Left lung (tissue), 10 donors: ENCODE results near the gene MORC3. TPM values are rescaled to one million over a fixed set of nuclear protein-coding genes. Genes with fewer than 3 reads are reported as not detected.
A peak's percentile ranks its signal among the peaks of the same experiment; 100 is the strongest.

Source experiments
- ATAC-seq: fragments of 200-7000 bp; cut with Tn5 transposase; one replicate; pipeline ENCODE4 v1.9.1; 2020; ENCODE audit warnings: moderate library complexity
- DNase-seq, 4 donors: peaks; one replicate each; pipeline ENCODE4 v3.0.0-alpha.2; 2013 to 2020
- H3K27ac ChIP-seq, 2 donors: fragments of 200-600 bp; sonication (generic) in 1 of 2; one replicate each; pipeline versions ENCODE4 v1.5.0 to v1.8.0; 2020 to 2021
- H3K27me3 ChIP-seq, 2 donors: fragments of 200-600 bp; sonication (generic) in 1 of 2; one replicate each; pipeline versions ENCODE4 v1.5.0 to v1.8.0; 2020 to 2021
- H3K36me3 ChIP-seq, 2 donors: fragments of 200-600 bp; sonication (generic) in 1 of 2; one replicate each; pipeline versions ENCODE4 v1.5.0 to v1.8.0; 2020 to 2021
- H3K4me1 ChIP-seq, 2 donors: fragments of 200-600 bp; one replicate each; pipeline ENCODE4 v1.8.0; 2021
- H3K4me3 ChIP-seq, 2 donors: fragments of 200-600 bp; sonication (generic) in 1 of 2; one replicate each; pipeline versions ENCODE4 v1.5.0 to v1.8.0; 2020 to 2021; ENCODE audit warnings: mild to moderate bottlenecking in 1 of 2
- H3K9me3 ChIP-seq, 2 donors: fragments of 200-600 bp; sonication (generic) in 1 of 2; one replicate each; pipeline versions ENCODE4 v1.5.0 to v1.8.0; 2020 to 2021
- intact Hi-C, 2 donors: fragments of 100-400 bp; cut with DNase I; formaldehyde crosslinking; loops; one replicate each; pipeline versions ENCODE4 v1.11.2 to v1.14.2; 2022
- polyA plus RNA-seq, 6 donors: library from polyadenylated mRNA; unstranded; fragments of 120-200 nt; gene quantifications; one replicate each; pipeline ENCODE4 v1.2.1, GENCODE V29; 2013; ENCODE audit not compliant: insufficient read length in 6 of 6
- total RNA-seq, 2 donors: library from RNA; stranded (reverse); fragmentation: NEBNext Ultra II Directional; extraction: Animal tissue kit (Norgen Biotek cat#: 25700); gene quantifications; one replicate each; pipeline ENCODE4 v1.2.1, GENCODE V29; 2021
- TF ChIP-seq, protein P1 (sequence below), 2 donors: fragments of 200-600 bp; sonication (generic) in 1 of 2; IDR thresholded peaks; one replicate each; pipeline versions ENCODE4 v1.5.0 to v1.8.0; 2021; ENCODE audit warnings: antibody characterized with exemption in 2 of 2
- donor health status: DM: no; HTN: yes; CAD: no.
- donor health status: DM: no; HTN: no; CAD: no.

MORC3 gene
- total and polyA plus RNA-seq, 8 donors = 25.6 to 61.4 (median 48.1) TPM

GRCh38 chr21:36344931-36345330, 24.9 kb downstream of the MORC3 start:
- peaks cover 0 to 100% of the 10 kb centered on the region in 2 donors for H3K36me3 ChIP-seq
- ATAC-seq (no peak), DNase-seq (no peak)
- H3K4me1 ChIP-seq = no peaks in the 10 kb centered on the region
- TF ChIP-seq, protein P1, sequence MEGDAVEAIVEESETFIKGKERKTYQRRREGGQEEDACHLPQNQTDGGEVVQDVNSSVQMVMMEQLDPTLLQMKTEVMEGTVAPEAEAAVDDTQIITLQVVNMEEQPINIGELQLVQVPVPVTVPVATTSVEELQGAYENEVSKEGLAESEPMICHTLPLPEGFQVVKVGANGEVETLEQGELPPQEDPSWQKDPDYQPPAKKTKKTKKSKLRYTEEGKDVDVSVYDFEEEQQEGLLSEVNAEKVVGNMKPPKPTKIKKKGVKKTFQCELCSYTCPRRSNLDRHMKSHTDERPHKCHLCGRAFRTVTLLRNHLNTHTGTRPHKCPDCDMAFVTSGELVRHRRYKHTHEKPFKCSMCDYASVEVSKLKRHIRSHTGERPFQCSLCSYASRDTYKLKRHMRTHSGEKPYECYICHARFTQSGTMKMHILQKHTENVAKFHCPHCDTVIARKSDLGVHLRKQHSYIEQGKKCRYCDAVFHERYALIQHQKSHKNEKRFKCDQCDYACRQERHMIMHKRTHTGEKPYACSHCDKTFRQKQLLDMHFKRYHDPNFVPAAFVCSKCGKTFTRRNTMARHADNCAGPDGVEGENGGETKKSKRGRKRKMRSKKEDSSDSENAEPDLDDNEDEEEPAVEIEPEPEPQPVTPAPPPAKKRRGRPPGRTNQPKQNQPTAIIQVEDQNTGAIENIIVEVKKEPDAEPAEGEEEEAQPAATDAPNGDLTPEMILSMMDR (IDR thresholded peaks at IDR 0.05) = no peak
- H3K27me3 ChIP-seq = no peaks in the 10 kb centered on the region
- intact Hi-C loops = no loop called here
- no peaks in the 10 kb centered on the region for H3K9me3 ChIP-seq
- no peak overlapping the region for H3K4me3 ChIP-seq
- H3K27ac ChIP-seq = no peak overlapping the region

- TF ChIP-seq, protein P1 (IDR thresholded peaks at IDR 0.05) = no peak
- H3K27ac ChIP-seq = no peak overlapping the region
- intact Hi-C loops = no loop called here
- no peaks in the 10 kb centered on the region for H3K9me3 ChIP-seq
- no peak for ATAC-seq
- no peaks in the 10 kb centered on the region for H3K4me1 ChIP-seq
- H3K4me3 ChIP-seq = no peak overlapping the region
- peaks cover 0 to 98% of the 10 kb centered on the region in 2 donors for H3K36me3 ChIP-seq
- no peak for DNase-seq
- H3K27me3 ChIP-seq = no peaks in the 10 kb centered on the region
These were observed 27.4 kb downstream of the MORC3 start for GRCh38 chr21:36347278-36347961.

DNA sequence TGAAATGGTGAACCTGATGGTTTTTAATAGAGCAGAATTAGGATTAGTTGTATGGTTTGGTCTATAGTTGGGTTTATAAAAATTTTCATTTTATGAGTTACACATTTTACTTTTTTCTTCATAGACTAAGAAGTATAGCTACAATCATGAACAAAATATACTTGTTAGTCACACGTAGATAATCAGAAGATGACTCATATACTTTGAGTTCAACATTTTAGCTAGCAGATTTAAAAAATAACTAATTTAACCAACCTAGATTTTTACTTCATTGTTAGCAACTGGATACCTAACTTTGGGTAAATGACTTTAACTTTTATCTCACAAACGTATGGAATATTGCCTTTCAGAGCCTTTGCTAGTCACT, 27.9 kb downstream of the MORC3 start:
- DNase-seq = no peak
- no peak overlapping the region for H3K27ac ChIP-seq
- ATAC-seq = no peak
- H3K36me3 ChIP-seq = peaks cover 0 to 98% of the 10 kb centered on the region in 2 donors
- H3K9me3 ChIP-seq = no peaks in the 10 kb centered on the region
- TF ChIP-seq, protein P1 (IDR thresholded peaks at IDR 0.05) = no peak
- H3K4me1 ChIP-seq = no peaks in the 10 kb centered on the region
- H3K4me3 ChIP-seq = no peak overlapping the region
- intact Hi-C loops = no loop called here
- H3K27me3 ChIP-seq = no peaks in the 10 kb centered on the region

DNA sequence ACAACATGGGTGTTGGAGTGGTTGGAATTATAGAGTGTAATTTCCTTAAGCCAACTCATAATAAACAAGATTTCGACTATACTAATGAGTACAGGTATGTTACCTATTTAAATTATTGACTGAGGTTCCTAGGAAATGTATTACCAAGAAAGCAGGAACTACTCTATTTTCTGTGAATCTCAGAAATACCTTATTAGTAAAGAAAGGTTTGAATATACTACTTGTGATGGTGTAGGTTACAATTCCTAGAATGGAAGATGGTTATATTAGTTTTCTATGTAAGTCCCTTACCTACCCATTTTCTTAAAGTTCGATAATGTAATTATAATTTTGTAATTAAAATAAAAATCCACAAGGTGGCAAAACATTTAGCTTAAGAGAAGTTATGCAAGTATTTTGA, 29.3 kb downstream of the MORC3 start:
- Histone ChIP-seq H3K27ac (no peak overlapping the region), H3K9me3 (no peaks in the 10 kb centered on the region), H3K4me1 (no peaks in the 10 kb centered on the region), H3K36me3 (peaks cover 0 to 95% of the 10 kb centered on the region in 2 donors), H3K4me3 (no peak overlapping the region), H3K27me3 (no peaks in the 10 kb centered on the region)
- intact Hi-C loops = no loop called here
- ATAC-seq (no peak), DNase-seq (no peak)
- TF ChIP-seq, protein P1 (IDR thresholded peaks at IDR 0.05) = no peak

- no peaks in the 10 kb centered on the region for H3K27me3 ChIP-seq
- ATAC-seq (no peak), DNase-seq (no peak)
- H3K36me3 ChIP-seq = peaks cover 0 to 95% of the 10 kb centered on the region in 2 donors
- H3K9me3 ChIP-seq = no peaks in the 10 kb centered on the region
- intact Hi-C loops = no loop called here
- TF ChIP-seq, protein P1 (IDR thresholded peaks at IDR 0.05) = no peak
- peak overlapping the region in 1 of 2 donors; percentile 19 for H3K27ac ChIP-seq
- H3K4me1 ChIP-seq = no peaks in the 10 kb centered on the region
- H3K4me3 ChIP-seq = no peak overlapping the region
These were observed 30.4 kb downstream of the MORC3 start for GRCh38 chr21:36350282-36350910.
